GM18517 (cell line): ENCODE measurements around the gene LRRTM4.

ENCODE experiments used
- ATAC-seq: cut with Tn5 transposase; IDR thresholded peaks from one replicate; pipeline ENCODE4 v1.9.1; 2021; ENCODE audit warnings: mild to moderate bottlenecking, moderate library complexity; ENCODE audit not compliant: unreplicated experiment

Gene LRRTM4

GRCh38 chr2:77479395-77479794 is 42.8 kb downstream of the LRRTM4 start:
- ATAC-seq, result no peak

- ATAC-seq, result no peak
These were observed 52.1 kb downstream of the LRRTM4 start for GRCh38 chr2:77470096-77470495.

GRCh38 chr2:77469106-77469505 is 53.1 kb downstream of the LRRTM4 start:
- ATAC-seq, result no peak

GRCh38 chr2:77459840-77460239 is 62.3 kb downstream of the LRRTM4 start:
- ATAC-seq, result no peak

- ATAC-seq, result no peak
These were observed 64.0 kb downstream of the LRRTM4 start for GRCh38 chr2:77458216-77458615.

GRCh38 chr2:77457665-77458064 is 64.5 kb downstream of the LRRTM4 start:
- no peak for ATAC-seq

GRCh38 chr2:77443076-77443475 is 79.1 kb downstream of the LRRTM4 start:
- ATAC-seq, result no peak

- no peak for ATAC-seq
These were observed 87.3 kb downstream of the LRRTM4 start for GRCh38 chr2:77434880-77435279.

GRCh38 chr2:77428946-77429345 is 93.2 kb downstream of the LRRTM4 start:
- no peak for ATAC-seq

GRCh38 chr2:77421971-77422370 is 100.2 kb downstream of the LRRTM4 start:
- ATAC-seq, result no peak

GRCh38 chr2:77418537-77418936 is 103.6 kb downstream of the LRRTM4 start:
- no peak for ATAC-seq

- ATAC-seq, result no peak
These were observed 118.0 kb downstream of the LRRTM4 start for GRCh38 chr2:77404189-77404588.

- no peak for ATAC-seq
These were observed 123.1 kb downstream of the LRRTM4 start for GRCh38 chr2:77398970-77399600.

- no peak for ATAC-seq
These were observed 124.4 kb downstream of the LRRTM4 start for GRCh38 chr2:77397763-77398162.

GRCh38 chr2:77395011-77395410 is 127.2 kb downstream of the LRRTM4 start:
- no peak for ATAC-seq

- no peak for ATAC-seq
These were observed 131.1 kb downstream of the LRRTM4 start for GRCh38 chr2:77391119-77391518.

GRCh38 chr2:77387324-77387723 is 134.9 kb downstream of the LRRTM4 start:
- ATAC-seq, result no peak

GRCh38 chr2:77372636-77373035 is 149.5 kb downstream of the LRRTM4 start:
- no peak for ATAC-seq

- no peak for ATAC-seq
These were observed 151.7 kb downstream of the LRRTM4 start for GRCh38 chr2:77370511-77370910.

- ATAC-seq, result no peak
These were observed 158.9 kb downstream of the LRRTM4 start for GRCh38 chr2:77363277-77363676.

GRCh38 chr2:77348821-77349220 is 173.4 kb downstream of the LRRTM4 start:
- ATAC-seq, result no peak

- no peak for ATAC-seq
These were observed 186.2 kb downstream of the LRRTM4 start for GRCh38 chr2:77336013-77336412.
